NCI-H524 treated with DMSO at 0.1 percent for 48 hours (cell line): Measurements from ENCODE around the gene ABHD15.
A peak's percentile ranks its signal among the peaks of the same experiment; 100 is the strongest.
"Not testable (repeated sequence)": the region's sequence is repeated elsewhere in the genome, so short reads cannot be mapped to it uniquely, and the experiment has no call there.

Source experiments
- DNase-seq: peaks from one replicate; lab custom pipeline; 2025; lab: John Stamatoyannopoulos, UW

Gene ABHD15

DNA sequence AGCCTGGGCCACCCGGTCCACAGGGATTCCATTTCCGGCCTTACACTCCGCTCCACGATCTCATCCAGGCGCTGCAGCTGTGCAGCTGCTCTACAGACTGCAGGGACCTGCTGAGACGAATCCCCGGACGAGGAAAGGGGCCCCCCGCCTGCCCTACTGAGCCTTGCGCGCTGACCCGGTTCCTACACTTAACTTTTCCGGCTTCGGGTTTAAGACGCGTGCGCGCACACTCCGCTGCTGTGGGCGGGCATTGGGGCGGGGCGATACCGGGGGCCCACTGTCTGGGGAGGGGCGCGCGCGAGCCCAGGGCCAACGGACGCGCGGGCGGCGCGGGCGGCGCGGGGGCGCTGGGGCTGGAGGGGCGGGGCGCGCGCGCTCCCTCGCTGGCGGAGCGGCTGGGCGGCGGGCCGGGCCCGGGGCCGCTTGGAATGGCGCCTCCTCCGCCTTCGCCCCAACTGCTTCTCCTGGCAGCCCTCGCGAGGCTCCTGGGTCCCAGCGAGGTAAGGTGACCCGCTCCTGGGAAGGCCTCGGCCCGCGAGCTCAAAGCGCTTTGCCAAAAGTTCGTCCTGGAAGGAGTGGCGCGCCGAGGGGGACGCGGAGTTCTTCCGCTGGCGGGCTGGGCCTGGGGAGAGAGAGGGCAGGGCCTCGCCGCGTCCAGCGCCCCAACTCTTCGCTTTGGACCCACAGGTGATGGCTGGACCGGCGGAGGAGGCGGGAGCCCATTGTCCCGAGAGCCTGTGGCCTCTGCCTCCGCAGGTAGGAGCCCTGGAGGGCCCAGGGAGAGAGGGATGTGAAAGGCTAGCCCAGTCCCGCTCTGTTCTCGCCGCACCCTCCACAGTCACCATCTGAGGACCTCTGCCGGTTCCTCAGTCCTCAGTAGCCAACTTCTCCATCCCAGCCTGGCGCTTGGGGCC is 1.8 kb upstream of the ABHD15 start, which contains the start of gene TP53I13:
TSS of gene TP53I13 (plus strand) at position 371 of the 914 bp plus-strand sequence. CDS start at position 429, 58 bp downstream.
- DNase-seq = peak; percentile 86

- no peak for DNase-seq
These were observed 905 bp upstream of the ABHD15 start for GRCh38 chr17:29567554-29568330.

- no peak for DNase-seq
These were observed 392 bp upstream of the ABHD15 start for GRCh38 chr17:29567304-29567553.

GRCh38 chr17:29565643-29566472 is 979 bp downstream of the ABHD15 start:
- no peak for DNase-seq

- no peak for DNase-seq
These were observed 3.0 kb downstream of the ABHD15 start for GRCh38 chr17:29563816-29564215.

GRCh38 chr17:29562615-29563014 is 4.2 kb downstream of the ABHD15 start:
- no peak for DNase-seq

GRCh38 chr17:29561554-29562517 is 5.0 kb downstream of the ABHD15 start:
- DNase-seq = no peak

- DNase-seq = peak; percentile 99
These were observed 6.5 kb downstream of the ABHD15 start for GRCh38 chr17:29560316-29560715.

DNA sequence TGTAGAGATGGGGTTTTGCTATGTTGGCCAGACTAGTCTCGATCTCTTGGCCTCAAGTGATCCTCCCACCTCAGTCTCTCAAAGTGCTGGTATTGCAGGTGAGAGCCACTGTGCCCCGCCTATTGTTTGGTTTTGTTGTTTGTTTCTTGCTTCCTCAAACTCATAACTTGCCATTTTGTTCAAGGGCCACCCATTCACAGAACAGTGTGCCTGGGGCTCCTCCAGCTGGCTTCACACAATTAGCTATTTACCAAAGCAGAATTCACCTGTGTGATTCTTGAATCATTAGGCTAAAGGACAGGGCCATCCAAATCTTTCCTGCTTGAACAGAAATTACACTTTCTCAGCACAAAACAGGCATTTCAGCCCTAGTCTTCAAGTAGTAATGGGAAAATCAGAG is 7.2 kb downstream of the ABHD15 start:
- DNase-seq = no peak

GRCh38 chr17:29558139-29558538 is 8.7 kb downstream of the ABHD15 start:
- not testable (repeated sequence) for DNase-seq

DNA sequence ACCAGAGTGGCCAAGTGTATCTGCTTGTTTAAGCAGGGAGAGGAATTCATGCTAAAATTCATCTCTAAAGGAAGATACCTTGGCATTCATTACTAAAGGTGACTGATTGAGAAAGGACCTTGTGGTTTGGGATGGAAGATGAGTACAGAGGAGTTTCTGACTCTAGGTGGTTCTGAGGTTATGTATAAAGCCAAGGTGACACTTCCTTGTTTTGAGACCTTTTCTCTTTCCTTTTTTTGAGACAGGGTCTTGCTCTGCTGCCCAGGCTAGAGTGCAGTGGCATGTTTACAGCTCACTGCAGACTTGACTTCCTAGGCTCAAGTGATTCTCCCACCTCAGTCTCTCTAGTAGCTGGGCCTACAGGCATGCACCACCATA is 9.1 kb downstream of the ABHD15 start:
- DNase-seq = no peak

DNA sequence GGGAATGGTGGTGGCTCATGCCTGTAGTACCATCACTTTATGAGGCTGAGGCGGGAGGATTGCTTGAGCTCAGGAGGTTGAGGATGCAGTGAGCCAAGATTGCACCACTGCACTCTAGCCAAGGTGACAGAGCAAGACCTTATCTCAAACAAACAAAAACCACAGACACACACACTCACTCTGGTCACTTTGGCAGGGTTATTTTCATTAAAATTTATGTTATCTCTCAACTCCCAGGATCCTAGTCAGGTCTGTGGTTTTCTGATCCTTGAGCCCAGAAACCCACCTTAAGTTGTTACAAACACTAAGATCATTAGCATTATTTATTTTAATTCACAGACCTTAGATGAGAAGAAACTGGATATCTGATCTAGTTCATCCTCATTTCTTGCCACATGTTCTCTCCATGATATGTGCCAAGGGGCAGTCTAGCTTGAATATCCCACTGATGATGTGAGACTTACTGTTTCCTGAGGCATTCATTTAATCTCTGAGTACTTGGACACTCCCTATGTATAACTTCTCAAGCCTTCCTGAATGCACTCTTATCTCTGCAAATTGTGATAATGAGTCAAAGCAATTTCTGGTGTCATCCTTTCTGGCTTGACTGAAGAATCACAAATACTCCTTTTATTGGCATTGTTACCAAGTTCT is 9.6 kb downstream of the ABHD15 start:
- no peak for DNase-seq

DNA sequence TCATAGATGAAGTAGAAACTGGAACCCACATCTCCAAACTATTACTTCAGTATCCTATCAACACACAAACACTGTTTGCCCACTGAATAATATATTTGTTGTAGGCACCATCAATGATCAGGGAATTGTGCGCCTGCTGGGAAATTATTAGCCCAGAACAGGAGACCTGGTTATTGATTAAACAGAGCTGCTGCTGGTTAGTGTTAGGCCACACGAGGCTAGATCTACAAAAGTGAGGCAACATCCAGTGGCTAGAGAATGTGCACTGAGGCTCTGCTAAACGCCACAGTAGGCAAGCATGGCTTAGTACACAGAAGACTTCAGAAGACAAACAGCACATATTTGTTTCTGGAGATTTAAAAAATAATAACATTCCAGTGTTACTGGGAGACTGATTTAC is 11.0 kb downstream of the ABHD15 start:
- no peak for DNase-seq

DNA sequence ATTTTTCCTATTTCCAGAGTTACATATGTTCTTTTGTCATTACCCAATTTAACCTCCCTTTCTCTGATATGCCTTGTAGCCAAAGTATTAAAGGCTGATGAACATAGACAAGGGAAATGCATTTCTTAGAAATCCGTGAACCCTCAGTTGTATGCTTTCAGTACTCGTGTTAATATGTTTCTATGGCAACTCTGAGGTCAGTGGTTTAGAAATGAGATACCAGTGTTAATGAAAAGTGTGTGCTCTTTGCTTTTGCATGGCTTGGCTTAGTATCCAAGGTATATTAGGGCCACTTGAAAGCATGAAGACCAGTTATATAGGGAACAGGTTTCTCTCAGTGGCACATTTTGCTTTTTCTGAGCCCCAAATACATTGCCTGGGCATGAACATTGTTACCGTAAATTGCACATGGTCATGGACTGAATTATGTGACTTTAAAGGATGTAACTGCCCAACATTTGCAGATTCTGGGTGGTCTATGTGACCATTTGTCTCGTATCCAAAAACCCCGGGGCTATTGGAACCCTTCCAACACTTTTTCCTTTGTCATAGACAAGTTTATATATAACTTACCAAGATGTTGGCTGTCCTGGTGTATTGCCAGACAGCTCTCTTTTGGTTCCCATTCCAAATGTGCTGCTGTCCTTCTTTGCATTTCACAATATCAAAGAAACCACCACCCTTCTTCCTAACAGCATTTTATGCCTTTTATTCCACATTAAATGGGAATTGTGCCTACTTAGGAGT is 17.5 kb downstream of the ABHD15 start:
- DNase-seq = no peak

DNA sequence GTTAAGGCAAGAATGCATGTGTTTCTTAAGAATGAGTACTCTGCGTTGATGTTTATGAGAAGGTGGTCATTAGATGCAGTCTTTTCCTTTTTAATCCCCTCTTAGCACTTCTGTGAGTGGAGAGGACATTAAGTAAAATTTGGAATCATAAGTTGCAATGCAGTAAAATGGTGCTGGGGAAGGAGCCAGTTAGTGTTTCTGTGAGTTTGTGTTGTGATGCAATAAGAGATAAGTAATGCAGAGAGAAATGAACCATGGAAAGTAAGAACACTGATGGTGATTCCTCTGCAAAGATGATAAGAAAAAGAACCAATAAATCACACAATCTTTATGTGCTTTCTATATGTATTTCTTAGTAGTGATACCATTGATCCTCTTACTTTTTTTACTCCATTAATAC is 20.0 kb downstream of the ABHD15 start:
- no peak for DNase-seq

GRCh38 chr17:29546085-29546484 is 20.8 kb downstream of the ABHD15 start:
- no peak for DNase-seq

DNA sequence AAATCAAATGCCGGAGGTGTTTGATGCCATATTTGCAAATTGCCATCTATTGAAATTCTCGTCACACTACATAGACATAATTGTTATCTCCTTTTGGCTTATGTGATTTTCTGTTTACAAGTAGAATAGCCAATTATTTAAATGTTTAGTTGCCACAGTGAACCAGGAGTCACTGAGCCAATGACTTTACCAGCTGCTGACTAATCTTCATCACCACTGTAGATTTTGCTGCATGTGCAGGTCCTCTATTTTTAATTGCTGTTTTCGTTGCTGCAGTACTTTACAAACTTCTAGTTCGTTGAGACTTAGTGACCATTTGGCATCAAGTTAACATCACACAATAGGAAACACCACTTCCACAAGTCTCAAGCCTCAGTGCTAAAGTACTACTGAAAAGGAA is 22.8 kb downstream of the ABHD15 start:
- DNase-seq = no peak

DNA sequence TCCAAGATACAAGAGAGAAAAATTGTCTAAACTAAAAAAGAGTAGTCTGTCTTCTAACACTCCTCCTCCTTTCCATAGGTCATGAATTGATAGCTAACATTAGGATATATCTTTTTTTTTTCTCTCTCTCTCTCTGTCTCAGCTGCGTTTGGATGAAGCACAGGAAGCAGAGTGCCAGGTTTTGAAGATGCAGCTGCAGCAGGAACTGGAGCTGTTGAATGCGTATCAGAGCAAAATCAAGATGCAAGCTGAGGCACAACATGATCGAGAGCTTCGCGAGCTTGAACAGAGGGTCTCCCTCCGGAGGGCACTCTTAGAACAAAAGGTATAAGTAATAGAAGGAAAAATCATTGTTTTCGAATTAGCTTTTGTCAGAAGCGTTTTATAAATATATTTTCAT is 32.9 kb downstream of the ABHD15 start:
- no peak for DNase-seq

DNA sequence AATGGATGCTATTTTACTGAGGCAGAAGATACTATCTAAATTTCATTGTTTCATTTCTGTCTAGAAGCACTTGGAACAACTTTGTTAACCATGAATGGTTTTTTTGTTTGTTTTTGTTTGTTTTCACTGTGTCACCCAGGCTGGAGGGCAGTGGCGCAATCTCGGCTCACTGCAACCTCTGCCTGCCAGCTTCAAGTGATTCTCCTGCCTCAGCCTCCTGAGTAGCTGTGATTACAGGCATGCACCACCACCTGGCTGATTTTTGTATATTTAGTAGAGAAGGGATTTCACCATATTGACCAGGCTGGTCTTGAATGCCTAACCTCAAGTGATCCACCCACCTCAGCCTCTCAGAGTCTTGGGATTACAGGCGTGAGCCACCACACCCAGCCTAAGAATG is 40.5 kb downstream of the ABHD15 start:
- DNase-seq = no peak

DNA sequence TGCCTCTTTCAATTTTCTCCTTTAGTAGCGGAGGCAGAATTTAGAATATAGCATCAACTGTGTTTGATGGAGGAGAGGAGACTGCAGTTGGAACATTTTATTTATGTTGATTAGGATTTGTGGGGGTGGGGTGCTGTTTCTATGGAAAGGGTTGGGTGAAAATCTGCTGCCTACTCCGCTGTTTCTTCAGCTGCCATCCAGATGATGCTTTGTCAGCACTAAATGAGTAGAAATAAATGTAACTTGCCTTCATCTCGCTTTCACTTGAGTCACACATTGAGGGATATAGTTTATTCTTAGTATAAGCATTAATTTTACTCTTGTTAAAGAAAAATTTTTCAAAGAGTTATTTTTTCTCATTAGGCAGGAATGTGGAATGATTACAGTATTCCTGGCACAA is 42.1 kb downstream of the ABHD15 start:
- DNase-seq = no peak
